ENCODE measurements around the gene RITA1.

Gene RITA1

DNA sequence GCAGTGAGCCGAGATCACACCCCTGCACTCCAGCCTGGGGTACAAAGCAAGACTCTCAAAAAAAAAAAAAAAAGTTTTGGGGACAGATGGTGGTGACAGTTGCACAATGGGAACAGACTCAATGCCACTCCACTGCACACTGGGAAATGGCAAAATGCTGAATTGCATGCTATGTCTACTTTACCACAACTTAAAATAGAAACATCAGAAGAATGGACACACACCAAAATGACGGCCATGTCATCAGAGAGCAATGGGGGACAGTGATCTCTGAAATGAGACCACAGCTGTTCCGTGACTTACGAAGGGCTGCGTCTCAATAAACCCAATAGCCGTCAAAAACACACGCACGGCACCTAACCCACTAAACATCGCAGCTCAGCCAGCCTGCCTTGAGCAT lies 14.0 kb upstream of the RITA1 start:
- TF ChIP-seq, protein P1, sequence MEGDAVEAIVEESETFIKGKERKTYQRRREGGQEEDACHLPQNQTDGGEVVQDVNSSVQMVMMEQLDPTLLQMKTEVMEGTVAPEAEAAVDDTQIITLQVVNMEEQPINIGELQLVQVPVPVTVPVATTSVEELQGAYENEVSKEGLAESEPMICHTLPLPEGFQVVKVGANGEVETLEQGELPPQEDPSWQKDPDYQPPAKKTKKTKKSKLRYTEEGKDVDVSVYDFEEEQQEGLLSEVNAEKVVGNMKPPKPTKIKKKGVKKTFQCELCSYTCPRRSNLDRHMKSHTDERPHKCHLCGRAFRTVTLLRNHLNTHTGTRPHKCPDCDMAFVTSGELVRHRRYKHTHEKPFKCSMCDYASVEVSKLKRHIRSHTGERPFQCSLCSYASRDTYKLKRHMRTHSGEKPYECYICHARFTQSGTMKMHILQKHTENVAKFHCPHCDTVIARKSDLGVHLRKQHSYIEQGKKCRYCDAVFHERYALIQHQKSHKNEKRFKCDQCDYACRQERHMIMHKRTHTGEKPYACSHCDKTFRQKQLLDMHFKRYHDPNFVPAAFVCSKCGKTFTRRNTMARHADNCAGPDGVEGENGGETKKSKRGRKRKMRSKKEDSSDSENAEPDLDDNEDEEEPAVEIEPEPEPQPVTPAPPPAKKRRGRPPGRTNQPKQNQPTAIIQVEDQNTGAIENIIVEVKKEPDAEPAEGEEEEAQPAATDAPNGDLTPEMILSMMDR (IDR thresholded peaks at IDR 0.05; ENCODE audit: low read depth, low read length, missing control alignments) = no peak
- H3K4me3 ChIP-seq (ENCODE audit: low read depth, low read length) = no peak overlapping the region
- no peak for DNase-seq (ENCODE audit: low read depth)

DNA sequence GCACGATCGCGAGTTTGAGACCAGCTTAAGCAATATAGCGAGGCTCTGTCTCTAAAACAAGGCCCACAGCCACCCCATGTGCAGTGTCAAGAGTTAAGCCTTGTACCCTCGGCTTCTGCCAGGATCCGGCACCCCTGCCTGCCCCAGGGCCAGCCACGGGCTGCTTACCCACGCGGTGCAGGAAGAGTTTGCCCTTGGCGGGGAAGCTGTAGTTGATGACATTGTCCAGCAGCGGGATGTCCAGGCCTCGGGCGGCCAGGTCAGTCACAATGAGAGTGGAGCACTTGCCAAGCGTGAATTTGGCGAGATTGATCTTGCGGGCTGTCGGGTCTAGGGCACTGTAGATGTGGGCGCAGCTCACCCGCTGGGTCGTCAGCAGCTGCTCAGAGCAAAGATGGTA lies 13.3 kb upstream of the RITA1 start:
- no peak overlapping the region for H3K4me3 ChIP-seq (ENCODE audit: low read depth, low read length)
- TF ChIP-seq, protein P1 (IDR thresholded peaks at IDR 0.05; ENCODE audit: low read depth, low read length, missing control alignments) = no peak
- DNase-seq (ENCODE audit: low read depth) = no peak

DNA sequence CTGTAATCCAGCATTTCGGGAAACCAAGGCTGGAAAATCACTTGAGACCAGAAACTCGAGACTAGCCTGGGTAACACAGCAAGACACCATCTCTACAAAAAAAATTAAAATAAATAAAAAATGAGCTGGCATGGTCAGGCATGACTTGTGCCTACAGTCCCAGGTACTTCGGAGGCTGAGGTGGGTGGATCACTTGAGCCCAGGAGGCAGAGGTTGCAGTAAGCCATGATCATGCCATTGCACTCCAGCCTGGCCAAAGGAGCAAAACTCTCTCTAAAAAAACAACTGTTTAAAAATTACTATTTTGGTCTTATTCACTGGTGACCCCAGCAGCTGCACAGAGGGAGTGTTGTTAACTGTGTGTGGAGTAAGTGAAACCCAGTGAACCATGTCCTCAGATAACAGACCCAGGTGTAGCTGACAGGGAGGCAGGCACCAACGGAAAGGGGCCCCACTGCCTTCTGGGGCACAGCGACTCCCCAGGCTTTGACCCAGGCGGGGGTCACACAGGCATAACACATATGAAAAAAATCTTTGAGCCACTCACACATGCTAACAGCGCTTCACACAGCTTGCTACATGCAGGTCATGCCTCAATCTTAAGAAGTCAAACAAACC lies 12.3 kb upstream of the RITA1 start:
- no peak for DNase-seq (ENCODE audit: low read depth)
- TF ChIP-seq, protein P1 (IDR thresholded peaks at IDR 0.05; ENCODE audit: low read depth, low read length, missing control alignments) = no peak
- H3K4me3 ChIP-seq (ENCODE audit: low read depth, low read length) = no peak overlapping the region

DNA sequence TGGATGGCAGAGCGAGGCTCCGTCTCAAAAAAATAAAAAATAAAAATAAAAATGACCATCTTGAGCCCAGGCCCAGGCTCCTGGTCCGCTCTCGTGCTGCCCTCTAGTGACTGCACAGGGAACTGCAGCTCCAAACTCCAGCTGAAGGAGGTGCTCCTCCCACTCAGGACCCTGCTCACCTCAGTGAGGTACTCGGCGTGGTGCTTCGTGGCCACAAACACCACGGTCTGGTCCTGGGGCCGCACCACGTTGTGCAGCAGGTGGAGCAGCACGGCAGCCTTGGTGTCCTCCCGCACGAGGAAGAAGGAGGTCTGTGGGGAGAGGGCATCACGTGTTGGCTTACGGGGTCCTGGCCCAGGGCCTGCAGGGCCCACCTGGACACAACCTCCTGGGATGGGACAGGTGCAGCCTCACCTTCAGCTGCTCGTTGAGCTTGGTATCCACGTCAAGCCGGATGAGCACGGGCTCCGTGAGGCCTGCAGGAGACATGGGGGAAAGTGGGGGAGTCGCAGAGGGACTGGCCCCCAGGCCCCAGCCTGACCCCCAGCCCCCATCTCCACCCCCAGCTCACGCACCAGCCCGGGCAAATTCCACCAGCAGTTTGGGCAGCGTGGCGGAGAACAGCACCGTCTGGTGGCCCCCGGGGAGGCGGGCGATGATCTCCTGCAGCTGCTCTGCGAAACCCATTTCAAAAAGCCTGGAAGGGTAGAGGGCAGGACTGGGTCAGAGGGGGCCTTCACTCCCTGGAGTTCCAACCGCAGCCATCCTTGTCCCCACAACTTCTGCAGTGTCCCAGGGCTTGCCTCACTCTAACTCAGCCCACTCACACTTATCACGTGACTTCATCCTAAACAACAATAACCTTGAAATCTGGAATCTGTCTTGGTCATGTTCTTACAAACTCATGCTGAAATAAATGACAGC lies 10.8 kb upstream of the RITA1 start:
- TF ChIP-seq, protein P1 (IDR thresholded peaks at IDR 0.05; ENCODE audit: low read depth, low read length, missing control alignments) = peak; percentile 99
- no peak overlapping the region for H3K4me3 ChIP-seq (ENCODE audit: low read depth, low read length)
- DNase-seq (ENCODE audit: low read depth) = no peak

DNA sequence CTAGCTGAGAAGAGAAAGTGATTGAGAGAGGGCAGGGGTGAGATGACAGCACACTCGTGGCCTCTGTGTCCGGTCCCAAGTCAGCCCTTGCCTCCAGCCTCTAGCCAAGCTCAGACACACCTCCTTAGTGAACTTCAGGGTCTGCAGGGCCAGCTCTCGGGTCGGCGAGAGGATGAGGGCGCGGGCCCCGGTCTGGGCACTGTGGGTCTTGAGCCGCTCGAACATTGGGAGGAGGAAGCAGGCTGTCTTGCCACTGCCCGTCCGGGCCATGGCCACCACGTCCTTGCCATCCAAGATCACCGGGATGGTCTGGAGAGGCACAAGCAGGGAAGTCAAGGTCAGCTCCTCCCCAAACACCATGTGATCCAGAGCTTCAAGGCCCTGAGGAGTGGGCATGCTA lies 6.5 kb upstream of the RITA1 start:
- DNase-seq (ENCODE audit: low read depth) = no peak
- TF ChIP-seq, protein P1 (IDR thresholded peaks at IDR 0.05; ENCODE audit: low read depth, low read length, missing control alignments) = no peak
- H3K4me3 ChIP-seq (ENCODE audit: low read depth, low read length) = no peak overlapping the region

DNA sequence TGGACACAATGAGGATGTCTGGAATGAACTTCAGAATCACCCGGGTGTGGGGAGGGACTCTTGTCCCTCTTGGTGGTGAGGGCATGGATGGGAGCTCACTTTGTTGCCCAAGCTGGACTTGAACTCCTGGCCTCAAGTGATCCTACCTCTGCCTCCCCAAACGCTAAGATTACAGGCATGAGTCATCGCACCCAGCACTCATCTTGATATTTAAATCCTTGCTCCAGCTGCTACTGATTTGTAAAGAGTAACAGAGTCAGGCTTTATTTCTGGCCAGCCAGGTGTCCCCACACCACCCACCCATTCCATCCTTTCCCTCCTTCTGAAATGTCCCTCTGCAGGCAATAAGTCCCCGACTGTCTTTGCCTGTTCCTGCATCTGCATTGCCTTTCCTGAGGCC lies 5.2 kb upstream of the RITA1 start:
- TF ChIP-seq, protein P1 (IDR thresholded peaks at IDR 0.05; ENCODE audit: low read depth, low read length, missing control alignments) = no peak
- DNase-seq (ENCODE audit: low read depth) = no peak
- H3K4me3 ChIP-seq (ENCODE audit: low read depth, low read length) = no peak overlapping the region
